Hepatocyte (in vitro differentiated cells): ENCODE data around the gene ASXL3.

Experiments used
- EZH2 ChIP-seq: fragments of 200-600 bp; sonication (generic); IDR thresholded peaks from 2 replicates; pipeline ENCODE4 v1.6.1; 2016; ENCODE audit warnings: antibody characterized with exemption, mild to moderate bottlenecking, borderline replicate concordance
- EZH2phosphoT487 ChIP-seq: fragments of 200-600 bp; sonication (generic); IDR thresholded peaks from one replicate; pipeline ENCODE4 v1.6.1; 2018; ENCODE audit warnings: antibody characterized with exemption, mild to moderate bottlenecking, low read depth, moderate library complexity; ENCODE audit not compliant: unreplicated experiment, severe bottlenecking
- TF ChIP-seq, protein P1 (sequence below): fragments of 200-600 bp; sonication (generic); IDR thresholded peaks from 2 replicates; pipeline ENCODE4 v1.5.1; 2016; ENCODE audit warnings: antibody characterized with exemption, mild to moderate bottlenecking; ENCODE audit not compliant: poor library complexity

DNA sequence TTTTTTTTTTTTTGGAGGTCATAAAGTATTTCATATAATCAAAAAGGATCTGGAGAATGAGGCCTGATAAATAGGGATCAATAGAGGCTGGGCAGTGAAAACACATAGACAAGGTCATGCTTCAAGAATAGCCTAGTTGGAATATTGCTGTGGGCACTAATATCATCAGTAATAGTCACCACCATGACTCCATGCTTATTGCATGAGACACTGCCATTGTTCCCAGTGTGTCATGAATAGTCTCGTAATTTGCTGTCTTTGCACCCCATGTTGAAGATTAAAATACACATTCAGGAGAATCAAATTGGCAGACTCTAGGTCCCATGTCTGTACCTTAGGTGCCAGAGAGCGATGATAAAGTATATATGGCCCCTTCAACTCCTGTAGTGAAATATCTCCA, 10.3 kb downstream of the ASXL3 start:
- TF ChIP-seq, protein P1, sequence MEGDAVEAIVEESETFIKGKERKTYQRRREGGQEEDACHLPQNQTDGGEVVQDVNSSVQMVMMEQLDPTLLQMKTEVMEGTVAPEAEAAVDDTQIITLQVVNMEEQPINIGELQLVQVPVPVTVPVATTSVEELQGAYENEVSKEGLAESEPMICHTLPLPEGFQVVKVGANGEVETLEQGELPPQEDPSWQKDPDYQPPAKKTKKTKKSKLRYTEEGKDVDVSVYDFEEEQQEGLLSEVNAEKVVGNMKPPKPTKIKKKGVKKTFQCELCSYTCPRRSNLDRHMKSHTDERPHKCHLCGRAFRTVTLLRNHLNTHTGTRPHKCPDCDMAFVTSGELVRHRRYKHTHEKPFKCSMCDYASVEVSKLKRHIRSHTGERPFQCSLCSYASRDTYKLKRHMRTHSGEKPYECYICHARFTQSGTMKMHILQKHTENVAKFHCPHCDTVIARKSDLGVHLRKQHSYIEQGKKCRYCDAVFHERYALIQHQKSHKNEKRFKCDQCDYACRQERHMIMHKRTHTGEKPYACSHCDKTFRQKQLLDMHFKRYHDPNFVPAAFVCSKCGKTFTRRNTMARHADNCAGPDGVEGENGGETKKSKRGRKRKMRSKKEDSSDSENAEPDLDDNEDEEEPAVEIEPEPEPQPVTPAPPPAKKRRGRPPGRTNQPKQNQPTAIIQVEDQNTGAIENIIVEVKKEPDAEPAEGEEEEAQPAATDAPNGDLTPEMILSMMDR = no peak
- TF ChIP-seq EZH2 (no peak), EZH2phosphoT487 (no peak)
